Common myeloid progenitor, CD34-positive (primary cell): ENCODE results near the gene GFRA1.

ENCODE experiments used
- CTCF ChIA-PET: fragments of 350-600 bp; sonication (Branson Sonifier 250); formaldehyde crosslinking; loops from one replicate; lab custom pipeline; 2021; ENCODE audit warnings: antibody characterized with exemption; lab: Charles Lee
- POLR2A ChIA-PET: fragments of 350-600 bp; sonication (Branson Sonifier 250); formaldehyde crosslinking; loops from one replicate; lab custom pipeline; 2021; ENCODE audit warnings: antibody characterized with exemption; lab: Charles Lee
- DNase-seq, 3 donors: peaks; one replicate each; pipeline versions ENCODE4 v3.0.0 to v3.0.0-alpha.2; 2013
- H3K27ac ChIP-seq, 2 experiments: 1 replicate in 1 of 2; 2 replicates in 1 of 2; pipeline ENCODE4 v1.7.0; 2013; ENCODE audit warnings: inconsistent platforms in 2 of 2, low read length in 2 of 2, mild to moderate bottlenecking in 2 of 2, low read depth in 1 of 2, moderate library complexity in 1 of 2; ENCODE audit not compliant: severe bottlenecking in 2 of 2, insufficient read depth in 1 of 2, poor library complexity in 1 of 2
- H3K27me3 ChIP-seq, 5 experiments: replicated peaks in 2 of 5; 1 replicate in 3 of 5; 2 replicates in 2 of 5; pipeline versions ENCODE4 v1.6.1 to v1.7.0; 2013; ENCODE audit warnings: low read length in 4 of 5, mild to moderate bottlenecking in 2 of 5, moderate library complexity in 2 of 5, inconsistent platforms in 1 of 5; ENCODE audit not compliant: insufficient read depth in 5 of 5, control insufficient read depth in 4 of 5
- H3K36me3 ChIP-seq, 4 experiments: 1 replicate in 2 of 4; 2 replicates in 2 of 4; pipeline versions ENCODE4 v1.6.1 to v1.7.0; 2013; ENCODE audit warnings: low read length in 3 of 4, control low read depth in 1 of 4, mild to moderate bottlenecking in 1 of 4; ENCODE audit not compliant: control insufficient read depth in 4 of 4, insufficient read depth in 4 of 4
- H3K4me1 ChIP-seq, 4 experiments: 1 replicate in 3 of 4; 2 replicates in 1 of 4; pipeline versions ENCODE4 v1.6.1 to v1.7.1; 2013; ENCODE audit warnings: low read length in 3 of 4, mild to moderate bottlenecking in 3 of 4, control low read depth in 1 of 4, inconsistent platforms in 1 of 4, moderate library complexity in 1 of 4; ENCODE audit not compliant: control insufficient read depth in 4 of 4, insufficient read depth in 4 of 4; ENCODE audit errors: control extremely low read depth in 1 of 4
- H3K4me3 ChIP-seq, 7 experiments: 1 replicate in 4 of 7; 2 replicates in 3 of 7; pipeline versions ENCODE4 v1.5.1 to v1.7.0; 2013; ENCODE audit warnings: mild to moderate bottlenecking in 7 of 7, low read length in 6 of 7, moderate library complexity in 6 of 7, inconsistent platforms in 2 of 7, low read depth in 2 of 7, control low read depth in 1 of 7; ENCODE audit not compliant: insufficient read depth in 4 of 7, control insufficient read depth in 1 of 7; ENCODE audit errors: extremely low read depth in 1 of 7
- H3K9me3 ChIP-seq, 5 experiments: 1 replicate in 4 of 5; 2 replicates in 1 of 5; pipeline versions ENCODE4 v1.6.1 to v1.7.1; 2013; ENCODE audit warnings: low read length in 4 of 5, mild to moderate bottlenecking in 2 of 5, inconsistent platforms in 1 of 5, low read depth in 1 of 5, moderate library complexity in 1 of 5; ENCODE audit not compliant: control insufficient read depth in 4 of 5, insufficient read depth in 2 of 5; ENCODE audit errors: control extremely low read depth in 1 of 5
- WGBS: methylation state at CpG from one replicate; pipeline ENCODE4 v1.1.5; 2013; ENCODE audit not compliant: insufficient coverage; 5-methylcytosine and 5-hydroxymethylcytosine counted together

Gene GFRA1

DNA sequence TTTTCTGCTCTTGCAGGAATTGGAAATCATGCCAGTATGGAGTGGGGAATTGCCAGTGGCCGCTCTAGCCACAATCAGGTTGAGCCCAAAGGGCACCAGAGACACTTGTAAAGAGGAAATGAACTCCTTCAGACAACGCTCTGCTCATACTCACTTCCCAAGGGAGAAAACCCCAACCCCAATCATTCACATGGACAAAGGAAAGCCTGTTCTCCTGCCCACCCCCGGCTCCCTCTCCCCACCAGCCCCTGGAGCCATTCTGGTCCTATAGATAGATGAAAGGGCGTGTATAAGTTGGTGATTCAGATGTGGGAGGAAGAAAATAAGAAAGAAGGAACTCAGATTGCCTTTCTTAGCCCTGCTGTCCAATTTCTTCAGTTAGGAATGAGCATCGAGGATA, 57.4 kb downstream of the GFRA1 start:
- H3K4me1 ChIP-seq = peaks cover 0 to 2% (median 0%) of the 10 kb centered on the region in 4 experiments
- no peak overlapping the region for H3K27ac ChIP-seq
- H3K4me3 ChIP-seq = no peak overlapping the region
- POLR2A ChIA-PET = interaction anchor here (0.6 kb wide), 1 partner anchor 11 kb away, joined by 3 read pairs; no protein-coding TSS in a partner anchor
- no peaks in the 10 kb centered on the region for H3K27me3 ChIP-seq
- 100% methylated on average over 1 of the region's 5 CpGs for WGBS
- H3K36me3 ChIP-seq = no peaks in the 10 kb centered on the region
- CTCF ChIA-PET = no interaction called here
- no peak for DNase-seq
- no peaks in the 10 kb centered on the region for H3K9me3 ChIP-seq

- peaks cover 0 to 23% (median 6%) of the 10 kb centered on the region in 4 experiments for H3K4me1 ChIP-seq
- no peaks in the 10 kb centered on the region for H3K27me3 ChIP-seq
- H3K4me3 ChIP-seq = no peak overlapping the region
- DNase-seq = no peak
- CTCF ChIA-PET = interaction anchor here (1.1 kb wide), 1 partner anchor 8 kb away, joined by 4 read pairs; no protein-coding TSS in a partner anchor
- H3K27ac ChIP-seq = no peak overlapping the region
- no peaks in the 10 kb centered on the region for H3K36me3 ChIP-seq
- WGBS = no CpG with 5 or more reads among the region's 1 CpG
- H3K9me3 ChIP-seq = no peaks in the 10 kb centered on the region
- POLR2A ChIA-PET = interaction anchor here (0.6 kb wide), 1 partner anchor 22 kb away, joined by 3 read pairs; no protein-coding TSS in a partner anchor
Measured at GRCh38 chr10:116211682-116212081, 61.3 kb downstream of the GFRA1 start.

GRCh38 chr10:116210588-116211346, 62.2 kb downstream of the GFRA1 start:
- Histone ChIP-seq H3K9me3 (no peaks in the 10 kb centered on the region), H3K4me1 (peaks cover 0 to 23% (median 6%) of the 10 kb centered on the region in 4 experiments), H3K4me3 (no peak overlapping the region), H3K27me3 (no peaks in the 10 kb centered on the region), H3K36me3 (no peaks in the 10 kb centered on the region), H3K27ac (no peak overlapping the region)
- no peak for DNase-seq
- CTCF ChIA-PET = interaction anchor here (1.1 kb wide), 1 partner anchor 9 kb away, joined by 4 read pairs; no protein-coding TSS in a partner anchor
- 97% methylated on average over 5 of the region's 7 CpGs for WGBS
- POLR2A ChIA-PET = no interaction called here

DNA sequence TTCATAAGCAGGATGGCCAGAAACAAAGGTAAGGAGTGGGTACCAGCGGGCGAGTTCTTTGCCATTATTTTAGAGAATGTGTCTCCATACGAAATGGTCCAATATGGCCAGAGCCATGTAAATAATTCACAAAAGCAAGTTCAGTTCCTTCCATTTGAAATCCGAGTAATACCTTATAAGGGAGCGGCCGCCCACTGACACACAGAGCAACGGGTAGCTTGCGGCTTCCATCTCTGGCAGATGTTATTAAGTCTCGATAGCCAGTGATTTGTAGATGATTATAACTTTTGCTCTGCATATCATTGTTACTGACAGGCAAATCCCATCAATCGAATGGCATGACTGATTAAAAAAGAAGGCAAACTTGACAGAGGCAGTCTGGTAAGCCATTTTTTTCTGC, 63.2 kb downstream of the GFRA1 start:
- DNase-seq = peak in 2 of 3 donors; percentile 3 to 6
- Histone ChIP-seq H3K4me1 (peaks cover 0 to 23% (median 6%) of the 10 kb centered on the region in 4 experiments), H3K36me3 (no peaks in the 10 kb centered on the region), H3K9me3 (no peaks in the 10 kb centered on the region), H3K27ac (no peak overlapping the region), H3K27me3 (no peaks in the 10 kb centered on the region), H3K4me3 (no peak overlapping the region)
- over 99% methylated on average over 10 of the region's 10 CpGs for WGBS
- CTCF ChIA-PET = interaction anchor here (1.2 kb wide), 1 partner anchor 23 kb away, joined by 3 read pairs; no protein-coding TSS in a partner anchor
- POLR2A ChIA-PET = no interaction called here

DNA sequence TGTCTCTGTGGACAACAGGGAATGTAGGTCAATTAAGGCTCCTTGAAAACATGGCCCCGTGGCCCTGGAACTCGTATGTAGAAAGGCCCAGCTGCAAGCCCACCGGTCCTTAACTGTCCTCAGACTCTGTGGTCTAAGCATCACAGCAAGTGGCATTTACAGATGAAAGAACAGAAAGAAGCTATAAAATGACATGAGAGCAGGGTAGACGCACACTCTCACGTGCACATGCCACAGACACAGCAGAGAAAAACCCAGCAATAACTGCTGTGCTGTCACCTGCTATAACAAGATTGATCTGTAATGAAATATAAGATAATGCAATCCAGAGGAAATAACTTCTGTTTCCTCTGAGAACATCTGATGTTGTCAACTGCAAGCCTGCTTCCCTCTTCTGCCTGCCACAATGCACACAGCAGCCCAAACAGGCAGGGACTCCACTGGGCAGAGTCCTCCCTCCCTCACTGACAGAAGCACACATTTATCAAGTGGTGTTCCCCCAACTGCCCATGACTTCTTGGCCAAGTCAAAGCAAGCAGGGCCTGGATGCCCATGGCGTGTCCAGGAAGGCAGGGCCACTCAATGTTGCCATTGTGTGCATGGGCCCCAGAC, 63.9 kb downstream of the GFRA1 start:
- H3K27me3 ChIP-seq = no peaks in the 10 kb centered on the region
- peaks cover 0 to 23% (median 6%) of the 10 kb centered on the region in 4 experiments for H3K4me1 ChIP-seq
- H3K4me3 ChIP-seq = no peak overlapping the region
- ChIA-PET CTCF (interaction anchor here (1.2 kb wide), 1 partner anchor 24 kb away, joined by 3 read pairs; no protein-coding TSS in a partner anchor), POLR2A (no interaction called here)
- peak; percentile 33 to 85 (median 76) for DNase-seq
- no peaks in the 10 kb centered on the region for H3K9me3 ChIP-seq
- 44% methylated on average over 6 of the region's 6 CpGs for WGBS
- no peaks in the 10 kb centered on the region for H3K36me3 ChIP-seq
- H3K27ac ChIP-seq = no peak overlapping the region

GRCh38 chr10:116207690-116208089, 65.3 kb downstream of the GFRA1 start:
- DNase-seq = no peak
- Histone ChIP-seq H3K36me3 (no peaks in the 10 kb centered on the region), H3K27ac (no peak overlapping the region), H3K9me3 (no peaks in the 10 kb centered on the region), H3K27me3 (no peaks in the 10 kb centered on the region), H3K4me3 (no peak overlapping the region), H3K4me1 (peaks cover 0 to 23% (median 6%) of the 10 kb centered on the region in 4 experiments)
- CTCF ChIA-PET = no interaction called here
- POLR2A ChIA-PET = no interaction called here
- 96% methylated on average over 5 of the region's 7 CpGs for WGBS

DNA sequence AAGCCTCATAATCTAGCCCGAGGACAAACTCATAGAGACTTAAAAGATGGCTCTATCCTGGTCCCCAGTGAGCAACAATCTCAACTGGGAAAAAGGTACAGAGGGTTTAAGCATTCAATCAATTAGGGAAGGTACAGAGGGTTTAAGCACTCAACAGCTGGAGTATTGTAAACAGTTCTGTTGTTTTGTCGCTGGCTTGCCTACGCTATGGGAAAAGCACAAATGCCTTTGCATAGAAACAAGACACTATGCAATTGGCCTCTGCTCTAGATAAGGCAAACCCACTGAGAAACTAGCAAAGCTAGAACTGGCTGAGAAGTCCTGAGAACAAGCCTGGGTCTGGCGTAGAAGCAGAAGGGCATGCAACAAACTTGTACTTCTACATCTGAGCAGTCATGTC, 69.3 kb downstream of the GFRA1 start:
- ChIA-PET CTCF (no interaction called here), POLR2A (no interaction called here)
- Histone ChIP-seq H3K4me3 (no peak overlapping the region), H3K36me3 (no peaks in the 10 kb centered on the region), H3K27me3 (peaks cover 0 to 3% (median 0%) of the 10 kb centered on the region in 5 experiments), H3K9me3 (no peaks in the 10 kb centered on the region), H3K4me1 (peaks cover 0 to 7% (median 1%) of the 10 kb centered on the region in 4 experiments), H3K27ac (no peak overlapping the region)
- DNase-seq = no peak
- WGBS = 91% methylated on average over 4 of the region's 4 CpGs
